HUES64 (cell line): ENCODE data around the gene MAT2A.

Source experiments
- H3K27ac ChIP-seq: 2 replicates; pipeline ENCODE4 v1.7.0; 2013; ENCODE audit warnings: low read depth, low read length, inconsistent platforms
- H3K27me3 ChIP-seq: 2 replicates; pipeline ENCODE4 v1.6.1; 2013; ENCODE audit warnings: mild to moderate bottlenecking, low read length; ENCODE audit not compliant: insufficient read depth
- H3K36me3 ChIP-seq: 2 replicates; pipeline ENCODE4 v1.6.1; 2013; ENCODE audit warnings: mild to moderate bottlenecking, low read length; ENCODE audit not compliant: insufficient read depth
- H3K4me1 ChIP-seq: 2 replicates; pipeline ENCODE4 v1.6.1; 2013; ENCODE audit warnings: mild to moderate bottlenecking, low read length, moderate library complexity; ENCODE audit not compliant: insufficient read depth
- H3K4me3 ChIP-seq: 2 replicates; pipeline ENCODE4 v1.5.1; 2013; ENCODE audit warnings: mild to moderate bottlenecking, low read length, moderate library complexity
- H3K9ac ChIP-seq: 2 replicates; pipeline ENCODE4 v1.6.1; 2013; ENCODE audit warnings: mild to moderate bottlenecking, low read depth, low read length
- H3K9me3 ChIP-seq: 2 replicates; pipeline ENCODE4 v1.6.1; 2013; ENCODE audit warnings: low read depth, low read length; ENCODE audit not compliant: insufficient read depth
- WGBS: fragments of 150-250, 120-280 bp; methylation state at CpG from one replicate; pipeline ENCODE4 v1.1.7; 2013; ENCODE audit warnings: missing lambda C conversion rate; 5-methylcytosine and 5-hydroxymethylcytosine counted together

MAT2A gene

DNA sequence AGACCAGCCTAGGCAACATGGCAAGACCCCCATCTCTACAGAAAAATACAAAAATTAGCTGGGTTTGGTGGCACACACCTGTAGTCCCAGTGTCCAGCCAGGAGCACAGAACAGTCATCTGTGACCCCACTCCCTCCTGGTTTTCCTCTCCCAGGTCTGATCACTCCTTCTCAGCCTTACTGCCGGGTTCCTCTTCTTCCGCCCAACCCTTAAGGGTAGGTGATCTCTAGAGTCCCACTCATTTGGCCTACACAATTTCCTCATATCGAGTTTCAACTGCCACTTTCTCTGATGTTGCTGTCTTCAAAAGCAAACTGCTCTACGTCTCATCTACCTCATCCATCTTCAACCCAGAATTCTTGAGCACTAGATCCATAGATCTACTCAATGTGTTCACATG is 13.4 kb upstream of the MAT2A start:
- H3K27ac ChIP-seq = no peak overlapping the region

DNA sequence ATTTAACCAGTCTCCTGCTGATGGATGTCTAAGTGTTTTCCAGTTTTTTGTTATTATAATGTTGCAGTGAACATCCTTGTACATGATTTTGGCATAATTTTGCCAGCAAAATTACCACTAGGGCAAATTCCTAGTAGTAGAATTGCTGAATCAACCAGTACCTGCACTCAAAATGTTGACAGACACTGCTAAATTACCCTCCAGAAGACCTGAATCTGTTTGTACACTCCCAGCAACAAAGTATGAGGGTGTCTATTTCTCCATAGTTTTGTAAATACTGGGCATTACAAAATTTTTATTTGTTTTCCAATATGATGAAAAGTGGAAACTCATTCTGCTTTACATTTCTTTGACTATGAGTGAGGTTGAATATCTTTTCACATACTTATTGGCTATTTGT is 11.2 kb upstream of the MAT2A start:
- H3K9ac ChIP-seq = no peak overlapping the region
- peaks cover 13% of the 10 kb centered on the region for H3K4me1 ChIP-seq
- no peaks in the 10 kb centered on the region for H3K27me3 ChIP-seq
- H3K9me3 ChIP-seq = no peaks in the 10 kb centered on the region
- no peak overlapping the region for H3K4me3 ChIP-seq
- no peak overlapping the region for H3K27ac ChIP-seq
- H3K36me3 ChIP-seq = no peaks in the 10 kb centered on the region

More for the DNA sequence above, 13.4 kb upstream of the MAT2A start:
- H3K9ac ChIP-seq = no peak overlapping the region
- H3K4me1 ChIP-seq = peaks cover 13% of the 10 kb centered on the region
- H3K36me3 ChIP-seq = no peaks in the 10 kb centered on the region
- H3K9me3 ChIP-seq = no peaks in the 10 kb centered on the region
- H3K4me3 ChIP-seq = no peak overlapping the region
- no peaks in the 10 kb centered on the region for H3K27me3 ChIP-seq
- WGBS = 90% methylated on average over 4 of the region's 4 CpGs

DNA sequence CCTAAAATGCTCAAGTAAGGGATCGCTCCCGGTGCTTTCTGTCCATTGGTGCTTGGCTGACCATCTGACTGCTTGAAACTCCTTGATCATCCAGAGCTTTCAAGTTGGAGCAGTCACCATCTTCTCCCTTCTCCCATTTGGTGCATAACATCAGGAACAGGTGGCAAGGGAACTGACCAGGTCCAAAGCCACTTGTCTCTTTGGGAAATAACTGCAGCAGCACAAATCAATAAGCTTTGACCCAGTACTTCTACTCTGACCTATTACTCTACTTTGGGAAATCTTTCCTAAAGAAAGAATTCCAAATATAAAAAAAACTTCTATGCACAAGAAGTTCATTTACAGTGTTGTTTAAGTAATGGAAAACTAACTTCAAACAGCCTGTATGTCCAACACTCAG is 10.6 kb upstream of the MAT2A start:
- Histone ChIP-seq H3K4me3 (no peak overlapping the region), H3K9me3 (no peaks in the 10 kb centered on the region), H3K36me3 (no peaks in the 10 kb centered on the region), H3K9ac (no peak overlapping the region), H3K27me3 (no peaks in the 10 kb centered on the region), H3K27ac (no peak overlapping the region), H3K4me1 (peaks cover 13% of the 10 kb centered on the region)
- 97% methylated on average over 2 of the region's 2 CpGs for WGBS

DNA sequence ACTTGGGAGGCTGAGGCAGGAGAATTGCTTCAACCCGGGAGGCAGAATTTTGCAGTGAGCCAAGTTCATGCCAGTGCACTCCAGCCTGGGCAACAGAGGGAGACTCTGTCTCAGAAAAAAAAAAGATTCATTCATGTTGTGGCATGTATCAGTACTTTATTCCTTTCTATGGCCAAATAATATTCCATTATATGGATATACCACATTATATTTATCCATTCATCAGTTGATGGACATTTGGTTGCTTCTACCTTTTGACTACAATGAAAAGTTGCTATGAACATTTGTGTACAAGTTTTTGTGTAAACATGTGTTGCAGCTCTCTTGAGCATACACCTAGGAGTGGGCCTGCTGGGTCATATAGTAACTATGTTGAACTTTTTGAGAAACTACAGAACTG is 9.2 kb upstream of the MAT2A start:
- H3K9ac ChIP-seq = no peak overlapping the region
- no peaks in the 10 kb centered on the region for H3K27me3 ChIP-seq
- peaks cover 8% of the 10 kb centered on the region for H3K4me1 ChIP-seq
- H3K36me3 ChIP-seq = no peaks in the 10 kb centered on the region
- H3K27ac ChIP-seq = no peak overlapping the region
- no peaks in the 10 kb centered on the region for H3K9me3 ChIP-seq
- H3K4me3 ChIP-seq = no peak overlapping the region
- WGBS = 100% methylated on average over 1 of the region's 1 CpG

DNA sequence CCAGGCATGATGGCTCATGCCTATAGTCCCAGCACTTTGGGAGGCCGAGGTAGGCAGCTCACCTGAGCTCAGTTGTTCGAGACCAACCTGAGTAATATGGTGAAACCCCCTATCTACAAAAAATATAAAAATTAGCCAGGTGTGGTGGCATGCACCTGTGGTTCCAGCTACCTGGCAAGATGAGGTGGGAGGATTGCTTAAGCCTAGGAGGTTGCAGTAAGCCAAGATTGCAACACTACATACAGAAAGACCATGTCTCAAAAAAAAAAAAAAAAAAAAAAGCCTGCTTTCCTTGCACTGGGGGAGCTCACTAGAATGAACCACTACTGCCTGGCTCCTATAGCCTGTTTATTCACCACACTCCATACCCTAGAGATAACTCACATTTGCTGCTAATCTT is 7.4 kb upstream of the MAT2A start:
- Histone ChIP-seq H3K4me3 (no peak overlapping the region), H3K4me1 (peaks cover 3% of the 10 kb centered on the region; the same call in 1 of the 2 replicates), H3K27ac (no peak overlapping the region), H3K27me3 (no peaks in the 10 kb centered on the region), H3K36me3 (no peaks in the 10 kb centered on the region), H3K9me3 (no peaks in the 10 kb centered on the region), H3K9ac (no peak overlapping the region)
- 72% methylated on average over 2 of the region's 2 CpGs for WGBS

DNA sequence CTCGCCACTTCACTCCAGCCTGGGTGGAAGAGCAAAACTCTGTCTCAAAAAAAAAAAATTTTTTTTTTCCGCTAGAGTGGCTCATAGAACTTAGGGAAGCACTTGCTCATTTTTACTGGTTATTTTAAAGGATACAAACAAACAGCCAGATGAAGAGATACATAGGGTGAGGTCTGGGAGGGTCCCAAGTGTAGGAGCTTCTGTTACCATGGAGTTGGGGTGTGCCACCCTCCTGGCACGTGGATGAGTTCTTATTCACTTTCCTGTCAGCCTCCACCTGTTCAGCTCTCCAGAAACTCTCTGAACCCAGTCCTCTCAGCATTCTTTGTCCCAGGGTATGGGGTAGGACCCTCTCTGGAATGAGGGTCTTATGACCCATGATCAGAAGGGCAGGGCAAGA is 4.9 kb upstream of the MAT2A start:
- peaks cover 13% of the 10 kb centered on the region; the same call in 1 of the 2 replicates for H3K4me1 ChIP-seq
- H3K27me3 ChIP-seq = no peaks in the 10 kb centered on the region
- no peak overlapping the region for H3K9ac ChIP-seq
- no peak overlapping the region for H3K4me3 ChIP-seq
- H3K36me3 ChIP-seq = no peaks in the 10 kb centered on the region
- no peaks in the 10 kb centered on the region for H3K9me3 ChIP-seq
- no peak overlapping the region for H3K27ac ChIP-seq
- 87% methylated on average over 3 of the region's 3 CpGs for WGBS

DNA sequence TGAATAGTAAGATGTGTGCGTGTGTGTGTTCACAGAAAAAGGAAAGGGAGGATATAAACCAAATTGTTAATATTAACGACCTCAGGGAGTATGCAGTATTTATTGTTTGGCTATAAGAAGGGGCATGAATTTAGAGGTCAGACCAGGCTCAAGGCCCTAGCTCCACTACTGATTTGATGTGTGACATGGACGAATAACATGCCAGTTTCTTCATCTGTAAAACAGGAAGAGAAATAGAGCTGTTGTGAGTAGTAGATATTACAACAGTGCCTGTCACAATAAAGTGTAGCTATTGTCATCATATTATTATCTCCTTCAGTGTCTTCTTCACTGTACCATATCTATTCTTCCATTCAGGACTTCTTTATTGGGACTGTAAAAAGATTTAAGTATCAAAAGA is 4.1 kb upstream of the MAT2A start:
- no peak overlapping the region for H3K27ac ChIP-seq
- 89% methylated on average over 3 of the region's 3 CpGs for WGBS
- H3K9me3 ChIP-seq = peaks cover 2% of the 10 kb centered on the region; the same call in 1 of the 2 replicates
- no peaks in the 10 kb centered on the region for H3K27me3 ChIP-seq
- no peak overlapping the region for H3K9ac ChIP-seq
- no peak overlapping the region for H3K4me3 ChIP-seq
- peaks cover 2% of the 10 kb centered on the region for H3K36me3 ChIP-seq
- H3K4me1 ChIP-seq = peaks cover 13% of the 10 kb centered on the region; the same call in 1 of the 2 replicates

DNA sequence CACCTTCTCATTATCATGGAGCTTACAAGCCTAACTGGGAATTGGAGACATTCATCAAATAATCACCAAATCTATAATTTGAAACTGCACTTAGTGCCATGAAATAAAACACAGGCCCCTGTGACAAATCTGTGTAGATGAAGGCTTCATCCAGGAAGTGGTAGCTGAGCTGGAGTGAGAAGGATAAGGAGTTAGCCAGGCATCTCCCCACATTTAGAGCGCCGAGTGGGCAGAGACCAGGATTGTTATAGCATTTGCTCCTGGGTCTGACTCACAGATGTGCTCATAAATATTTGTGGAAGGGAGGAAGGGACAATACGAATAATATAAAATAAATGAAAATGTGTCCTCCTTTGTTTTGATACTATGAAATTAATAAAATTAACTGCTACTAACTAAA is 2.5 kb upstream of the MAT2A start:
- 97% methylated on average over 2 of the region's 3 CpGs for WGBS
- Histone ChIP-seq H3K27ac (no peak overlapping the region), H3K4me3 (no peak overlapping the region), H3K27me3 (no peaks in the 10 kb centered on the region), H3K9me3 (peaks cover 5% of the 10 kb centered on the region; the same call in 1 of the 2 replicates), H3K36me3 (peaks cover 18% of the 10 kb centered on the region), H3K9ac (no peak overlapping the region), H3K4me1 (peaks cover 22% of the 10 kb centered on the region; the same call in 1 of the 2 replicates)

DNA sequence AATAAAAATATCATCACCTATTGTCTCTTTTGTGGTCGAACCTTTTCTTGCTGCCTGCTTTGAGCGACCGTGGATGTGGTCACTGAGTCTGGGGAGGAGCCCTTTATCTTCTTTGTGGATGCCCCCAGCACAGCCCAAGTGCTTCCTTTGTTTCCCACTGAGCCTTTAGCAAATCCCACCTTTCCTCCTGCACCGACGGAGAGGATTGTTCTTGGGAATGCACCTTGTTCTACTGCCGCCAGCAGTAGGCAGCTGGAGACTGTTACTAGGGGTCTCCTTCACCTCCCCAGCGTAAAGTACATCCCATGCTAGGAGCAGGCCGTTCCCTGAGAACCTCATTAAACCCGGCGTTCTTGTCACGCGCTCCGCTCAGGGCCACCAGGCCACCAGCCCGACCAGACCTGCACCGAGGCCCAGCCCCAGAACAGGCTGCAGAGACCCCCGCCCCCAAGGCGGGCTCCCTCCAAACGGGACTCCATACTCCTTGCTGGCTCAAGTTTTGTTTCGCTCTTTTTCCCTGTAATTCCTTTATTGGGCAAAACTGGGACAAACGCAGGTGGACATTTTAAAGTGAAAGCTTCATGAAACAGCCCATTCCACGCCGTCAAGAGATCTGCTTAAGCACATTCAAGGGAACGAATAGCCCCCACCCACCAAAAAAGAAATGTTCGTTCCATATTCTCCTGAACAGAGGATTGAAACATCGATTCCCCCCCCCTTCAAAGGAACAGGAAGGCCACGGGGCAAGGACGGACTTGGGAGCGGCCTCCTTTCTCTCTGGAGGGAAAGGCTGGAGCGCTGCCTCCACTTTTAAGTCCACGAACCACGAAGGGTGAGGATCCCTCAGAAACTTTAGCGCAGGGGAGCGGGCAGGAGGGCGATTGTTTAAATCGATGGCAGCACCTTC is 1.1 kb upstream of the MAT2A start:
- Histone ChIP-seq H3K27ac (peak overlapping the region; percentile 100), H3K9ac (peak overlapping the region; percentile 100), H3K9me3 (peaks cover 5% of the 10 kb centered on the region; the same call in 1 of the 2 replicates), H3K27me3 (no peaks in the 10 kb centered on the region), H3K4me3 (peak overlapping the region; percentile 99), H3K36me3 (peaks cover 32% of the 10 kb centered on the region), H3K4me1 (peaks cover 32% of the 10 kb centered on the region; the same call in 1 of the 2 replicates)
- WGBS = 2% methylated on average over 35 of the region's 35 CpGs

DNA sequence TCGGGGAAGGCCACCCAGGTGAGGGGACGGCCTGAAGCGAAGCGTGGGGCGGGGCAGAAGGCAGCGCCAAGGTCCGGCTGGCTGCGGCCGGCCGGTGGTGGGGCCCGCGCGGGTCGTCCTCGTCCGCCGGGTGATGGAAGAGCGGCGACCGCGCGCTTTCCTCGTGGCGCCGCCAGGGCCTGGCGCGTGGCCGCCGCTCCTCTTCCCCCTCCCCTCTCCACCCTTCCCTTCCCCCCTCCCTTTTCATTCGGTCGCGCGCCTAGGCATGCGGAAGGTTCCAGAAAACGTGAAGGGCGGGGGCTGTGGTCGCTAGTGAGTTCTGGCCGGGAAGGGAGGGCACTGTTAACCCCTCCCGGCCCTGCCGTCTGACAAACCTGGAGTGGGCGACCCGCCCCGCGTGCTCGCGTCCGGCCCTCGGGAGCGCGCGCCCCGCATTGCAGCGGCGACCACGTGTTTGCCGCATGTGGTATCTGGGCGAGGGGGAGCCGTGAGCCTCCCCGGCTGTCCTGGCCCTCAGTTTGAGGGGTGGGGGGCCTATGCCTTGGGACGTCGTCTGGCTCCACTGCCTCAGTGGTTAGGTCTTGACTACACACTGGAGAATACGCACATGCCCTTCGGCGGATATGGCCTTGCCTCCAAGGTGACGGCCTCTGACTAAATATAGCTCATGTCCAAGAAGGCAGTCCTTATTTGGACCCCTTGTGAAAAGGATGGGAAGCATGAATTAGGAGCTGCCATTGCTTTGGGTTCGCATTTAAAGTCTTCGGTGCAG is 579 bp downstream of the MAT2A start:
- Histone ChIP-seq H3K9me3 (peaks cover 5% of the 10 kb centered on the region; the same call in 1 of the 2 replicates), H3K27ac (peak overlapping the region; percentile 100), H3K4me3 (peak overlapping the region; percentile 99), H3K36me3 (peaks cover 49% of the 10 kb centered on the region), H3K27me3 (no peaks in the 10 kb centered on the region), H3K9ac (peak overlapping the region; percentile 100), H3K4me1 (peaks cover 32% of the 10 kb centered on the region; the same call in 1 of the 2 replicates)
- under 1% methylated on average over 66 of the region's 67 CpGs for WGBS

DNA sequence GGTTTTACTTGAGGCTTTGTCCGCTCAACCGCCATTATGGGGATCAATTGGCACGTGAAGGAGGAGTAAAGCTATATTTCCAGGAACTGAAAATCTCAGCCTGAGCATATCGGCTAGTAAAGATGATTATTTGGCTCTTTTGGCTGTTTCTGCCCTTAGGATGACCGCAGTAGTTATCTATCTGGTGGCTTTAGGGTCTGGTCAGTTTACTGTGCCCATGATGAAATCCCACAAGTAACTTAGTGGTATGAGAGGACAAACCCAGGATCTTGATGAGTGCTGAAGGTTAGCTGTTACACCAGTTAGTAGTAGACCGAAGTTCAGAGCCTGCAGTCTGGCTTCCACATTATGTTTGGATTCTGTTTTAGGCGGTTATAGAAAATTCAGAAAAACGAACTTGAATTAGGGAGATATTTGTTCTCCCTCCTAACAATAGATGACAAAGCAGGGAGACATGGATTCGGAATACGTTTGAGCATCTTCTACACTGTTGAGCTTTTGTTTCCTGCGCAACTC is 1.2 kb downstream of the MAT2A start:
- H3K4me1 ChIP-seq = peaks cover 32% of the 10 kb centered on the region; the same call in 1 of the 2 replicates
- H3K27ac ChIP-seq = peak overlapping the region; percentile 100
- peaks cover 55% of the 10 kb centered on the region for H3K36me3 ChIP-seq
- WGBS = 6% methylated on average over 11 of the region's 11 CpGs
- no peaks in the 10 kb centered on the region for H3K27me3 ChIP-seq
- H3K9ac ChIP-seq = peak overlapping the region; percentile 100
- H3K9me3 ChIP-seq = peaks cover 5% of the 10 kb centered on the region; the same call in 1 of the 2 replicates
- H3K4me3 ChIP-seq = peak overlapping the region; percentile 99
